ENCODE measurements around the gene NMNAT3. TPM values are rescaled to one million over a fixed set of nuclear protein-coding genes. Genes with fewer than 3 reads are reported as not detected.

NMNAT3 gene
- polyA plus RNA-seq, 1 of the 3 experiments (the other 2 are of a cell fraction): not detected

- peak; percentile 37 for DNase-seq
- H3K9me2 ChIP-seq: no peaks in the 10 kb centered on the region
- no peak for TF ChIP-seq SIN3A (IDR thresholded peaks at IDR 0.05; ENCODE audit: borderline replicate concordance, low read depth, low read length)
- no peak for TF ChIP-seq NFIC (IDR thresholded peaks at IDR 0.05; ENCODE audit: borderline replicate concordance)
- TF ChIP-seq CHD2 (IDR thresholded peaks at IDR 0.05; ENCODE audit: low read length, partially characterized antibody): no peak
- no peak for TF ChIP-seq USF1 (IDR thresholded peaks at IDR 0.05; ENCODE audit: borderline replicate concordance, low read depth)
- TF ChIP-seq YY1 (IDR thresholded peaks at IDR 0.05; ENCODE audit: low read depth): no peak
- TF ChIP-seq FOSL2 (IDR thresholded peaks at IDR 0.05; ENCODE audit: borderline replicate concordance, low read depth): no peak
- TF ChIP-seq EZH2phosphoT487 (IDR thresholded peaks at IDR 0.05; ENCODE audit: borderline replicate concordance, low read depth): no peak
- no peak for TF ChIP-seq FOXJ3 (CRISPR knock-in tag; IDR thresholded peaks at IDR 0.05)
- no peak for TF ChIP-seq USF2 (IDR thresholded peaks at IDR 0.05; ENCODE audit: borderline replicate concordance, low read depth, low read length)
- no peak for TF ChIP-seq CTCF (IDR thresholded peaks at IDR 0.05)
- TF ChIP-seq NRF1 (IDR thresholded peaks at IDR 0.05; ENCODE audit: low read depth, low read length): no peak
- no peak for TF ChIP-seq MAX (IDR thresholded peaks at IDR 0.05; ENCODE audit: low read depth)
- no peak for TF ChIP-seq GABPA (IDR thresholded peaks at IDR 0.05; ENCODE audit: low read depth)
- no peak for TF ChIP-seq POLR2AphosphoS5 (IDR thresholded peaks at IDR 0.05; ENCODE audit: low read depth, low read length)
- no peak for TF ChIP-seq RCOR1 (IDR thresholded peaks at IDR 0.05; ENCODE audit: low read length)
- TF ChIP-seq GATA2 (CRISPR knock-in tag; IDR thresholded peaks at IDR 0.05): no peak
- TF ChIP-seq TCF12 (IDR thresholded peaks at IDR 0.05): no peak
- ChIA-PET POLR2A (no interaction called here), CTCF (interaction anchor here (1.6 to 3.0 kb wide), 4 partner anchors 14 to 357 kb away, joined by 5 to 13 read pairs (median 8); partner anchors contain the start of gene CLSTN2)
- no peak overlapping the region for H3K27ac ChIP-seq (ENCODE audit: low read depth in 2 of 2, low read length in 1 of 2)
- H3K9me3 ChIP-seq: no peaks in the 10 kb centered on the region
- H3K4me3 ChIP-seq (ENCODE audit: low read depth in 2 of 2, low read length in 1 of 2): no peak overlapping the region
- no peaks in the 10 kb centered on the region for H3K79me2 ChIP-seq (ENCODE audit: insufficient read depth)
- no peak overlapping the region for H3K9ac ChIP-seq
- H4K20me1 ChIP-seq (ENCODE audit: insufficient read depth): no peaks in the 10 kb centered on the region
- H3K36me3 ChIP-seq (replicated peaks in 1 of 2; ENCODE audit: control insufficient read depth in 1 of 2, insufficient read depth in 2 of 2, low read length in 1 of 2): no peaks in the 10 kb centered on the region
- H3F3A ChIP-seq (replicated peaks; ENCODE audit: insufficient read depth): no peaks in the 10 kb centered on the region
- no peak overlapping the region for H2AFZ ChIP-seq (ENCODE audit: low read depth)
- H3K27me3 ChIP-seq (ENCODE audit: insufficient read depth): no peaks in the 10 kb centered on the region
- peaks cover 0 to 18% of the 10 kb centered on the region in 2 experiments; a peak in 2 of 4 replicates for H3K4me1 ChIP-seq (ENCODE audit: control insufficient read depth in 1 of 2, insufficient read depth in 2 of 2, low read depth in 1 of 2, low read length in 1 of 2)
- no peak overlapping the region for H3K4me2 ChIP-seq
Observed at GRCh38 chr3:139577909-139578308, 99.9 kb downstream of the NMNAT3 start.
